ENCODE results near the gene DBNL. TPM values are rescaled to one million over a fixed set of nuclear protein-coding genes. Genes with fewer than 3 reads are reported as not detected.

The DBNL gene
- total RNA-seq, 2 experiments from 2014 or later, result 88.5 to 90.6 TPM

DNA sequence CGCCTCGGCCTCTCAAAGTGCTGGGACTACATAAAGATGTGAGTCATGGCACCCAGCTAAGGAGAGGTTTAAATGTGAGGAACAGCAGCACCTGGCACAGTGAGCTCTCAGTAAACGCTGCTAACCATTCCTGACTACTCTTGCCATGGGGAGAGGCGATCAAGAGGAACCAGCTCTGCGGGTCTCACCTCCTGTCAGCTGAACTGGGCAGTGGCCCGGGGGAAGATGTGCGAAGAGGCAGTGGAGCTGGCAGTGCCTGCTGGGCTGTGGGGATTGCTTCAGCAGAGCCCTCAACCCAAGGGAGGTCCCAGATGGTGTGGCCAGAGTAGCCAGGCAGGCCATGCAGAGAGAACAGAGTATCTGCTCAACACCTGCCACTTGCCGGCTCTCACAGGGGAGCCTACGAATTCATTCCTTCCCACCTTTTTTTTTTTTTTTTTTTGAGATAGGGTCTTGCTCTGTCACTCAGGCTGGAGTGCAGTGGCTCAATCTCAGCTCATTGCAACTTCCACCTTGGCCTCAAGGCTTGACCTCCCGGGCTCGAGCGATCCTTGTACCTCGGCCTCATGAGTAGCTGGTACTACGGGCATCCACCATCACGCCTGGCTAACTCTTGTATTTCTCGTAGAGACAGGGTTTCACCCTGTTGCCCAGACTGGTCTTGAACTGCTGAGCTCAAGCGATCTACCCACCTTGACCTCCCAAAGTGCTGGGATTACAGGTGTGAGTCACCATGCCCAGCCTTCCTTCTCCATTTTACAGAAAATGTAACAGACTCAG is 31.0 kb downstream of the DBNL start:
- POLR2A ChIA-PET, result interaction anchor here (0.7 kb wide), 1 partner anchor 8 kb away, joined by 3 read pairs; no protein-coding TSS in a partner anchor
- H3K4me3 ChIP-seq (ENCODE audit: low read length), result no peak overlapping the region
- ATAC-seq (ENCODE audit: poor library complexity) (no peak), DNase-seq (peak in 1 of 14 experiments; percentile 8)
- intact Hi-C loops (cut with DNase I, micrococcal nuclease), result no loop called here
- H3K36me3 ChIP-seq (ENCODE audit: insufficient read depth, low read length), result peaks cover 78% of the 10 kb centered on the region
- TF ChIP-seq, protein P1, sequence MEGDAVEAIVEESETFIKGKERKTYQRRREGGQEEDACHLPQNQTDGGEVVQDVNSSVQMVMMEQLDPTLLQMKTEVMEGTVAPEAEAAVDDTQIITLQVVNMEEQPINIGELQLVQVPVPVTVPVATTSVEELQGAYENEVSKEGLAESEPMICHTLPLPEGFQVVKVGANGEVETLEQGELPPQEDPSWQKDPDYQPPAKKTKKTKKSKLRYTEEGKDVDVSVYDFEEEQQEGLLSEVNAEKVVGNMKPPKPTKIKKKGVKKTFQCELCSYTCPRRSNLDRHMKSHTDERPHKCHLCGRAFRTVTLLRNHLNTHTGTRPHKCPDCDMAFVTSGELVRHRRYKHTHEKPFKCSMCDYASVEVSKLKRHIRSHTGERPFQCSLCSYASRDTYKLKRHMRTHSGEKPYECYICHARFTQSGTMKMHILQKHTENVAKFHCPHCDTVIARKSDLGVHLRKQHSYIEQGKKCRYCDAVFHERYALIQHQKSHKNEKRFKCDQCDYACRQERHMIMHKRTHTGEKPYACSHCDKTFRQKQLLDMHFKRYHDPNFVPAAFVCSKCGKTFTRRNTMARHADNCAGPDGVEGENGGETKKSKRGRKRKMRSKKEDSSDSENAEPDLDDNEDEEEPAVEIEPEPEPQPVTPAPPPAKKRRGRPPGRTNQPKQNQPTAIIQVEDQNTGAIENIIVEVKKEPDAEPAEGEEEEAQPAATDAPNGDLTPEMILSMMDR (IDR thresholded peaks at IDR 0.05), result no peak
- Mint-ChIP-seq H3K36me3 (ENCODE audit: low read depth) (peaks cover 73% of the 10 kb centered on the region), H3K4me1 (ENCODE audit: low read depth) (peaks cover 14% of the 10 kb centered on the region), H3K27me3 (no peaks in the 10 kb centered on the region), H3K9me3 (no peaks in the 10 kb centered on the region), H3K4me3 (no peak overlapping the region), H3K27ac (no peak overlapping the region)
- no peaks in the 10 kb centered on the region for H3K9me3 ChIP-seq (ENCODE audit: control insufficient read depth in 1 of 2, insufficient read depth in 1 of 2, low read length in 2 of 2)
- H3K27me3 ChIP-seq (ENCODE audit: control insufficient read depth in 1 of 2, insufficient read depth in 2 of 2, low read length in 2 of 2), result no peaks in the 10 kb centered on the region
- peaks cover 31% of the 10 kb centered on the region for H3K4me1 ChIP-seq (ENCODE audit: insufficient read depth, low read length)
- H3K27ac ChIP-seq (ENCODE audit: low read depth in 1 of 2, low read length in 2 of 2), result no peak overlapping the region
- CTCF ChIA-PET, result no interaction called here

DNA sequence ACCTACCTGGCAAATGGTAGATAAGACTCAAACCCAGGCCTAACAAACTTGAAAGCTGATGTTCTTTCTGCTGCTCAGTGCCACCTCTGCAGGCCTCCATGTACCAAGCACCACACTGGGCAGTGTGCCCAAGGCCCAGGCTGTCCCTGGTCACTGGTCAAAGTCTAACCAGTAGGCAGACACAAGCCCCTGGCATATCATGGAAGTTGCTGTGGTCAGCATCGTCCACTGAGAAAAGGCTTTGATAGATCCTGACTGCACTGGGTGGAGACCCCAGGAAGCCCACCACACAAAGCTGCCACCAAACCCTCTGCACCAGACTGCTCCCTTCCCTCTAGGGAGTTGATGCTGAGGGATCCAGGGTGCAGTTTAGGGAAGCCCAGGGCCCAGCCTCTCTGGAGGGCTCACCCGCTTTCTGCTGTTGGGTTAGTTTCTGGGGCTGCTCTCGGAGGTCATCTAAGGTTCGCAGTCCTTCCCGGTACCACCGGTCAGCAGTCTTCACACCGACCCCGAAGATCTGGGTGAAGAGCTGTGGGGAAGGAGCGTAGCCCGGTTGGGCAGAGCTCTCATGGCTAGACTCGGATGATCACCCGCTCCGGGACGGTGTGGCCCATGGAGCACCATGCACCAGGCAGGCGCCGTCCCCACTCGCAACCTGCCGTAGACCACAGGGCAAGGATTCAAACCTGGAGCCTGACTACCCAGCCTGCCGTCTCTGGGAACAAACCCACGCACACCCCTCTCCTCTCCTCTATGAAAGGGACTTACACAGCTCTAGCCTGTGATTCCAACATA is 31.8 kb downstream of the DBNL start:
- Mint-ChIP-seq H3K4me3 (no peak overlapping the region), H3K27ac (no peak overlapping the region), H3K27me3 (no peaks in the 10 kb centered on the region), H3K9me3 (no peaks in the 10 kb centered on the region), H3K36me3 (ENCODE audit: low read depth) (peaks cover 76% of the 10 kb centered on the region), H3K4me1 (ENCODE audit: low read depth) (peaks cover 22% of the 10 kb centered on the region)
- DNase-seq (peak in 1 of 14 experiments; percentile 7), ATAC-seq (ENCODE audit: poor library complexity) (no peak)
- Histone ChIP-seq H3K36me3 (ENCODE audit: insufficient read depth, low read length) (peaks cover 81% of the 10 kb centered on the region), H3K4me3 (ENCODE audit: low read length) (no peak overlapping the region), H3K27ac (ENCODE audit: low read depth in 1 of 2, low read length in 2 of 2) (no peak overlapping the region), H3K9me3 (ENCODE audit: control insufficient read depth in 1 of 2, insufficient read depth in 1 of 2, low read length in 2 of 2) (no peaks in the 10 kb centered on the region), H3K4me1 (ENCODE audit: insufficient read depth, low read length) (peaks cover 39% of the 10 kb centered on the region), H3K27me3 (ENCODE audit: control insufficient read depth in 1 of 2, insufficient read depth in 2 of 2, low read length in 2 of 2) (no peaks in the 10 kb centered on the region)
- intact Hi-C loops (cut with DNase I, micrococcal nuclease), result no loop called here
- TF ChIP-seq, protein P1 (IDR thresholded peaks at IDR 0.05), result no peak
- ChIA-PET CTCF (no interaction called here), POLR2A (no interaction called here)

DNA sequence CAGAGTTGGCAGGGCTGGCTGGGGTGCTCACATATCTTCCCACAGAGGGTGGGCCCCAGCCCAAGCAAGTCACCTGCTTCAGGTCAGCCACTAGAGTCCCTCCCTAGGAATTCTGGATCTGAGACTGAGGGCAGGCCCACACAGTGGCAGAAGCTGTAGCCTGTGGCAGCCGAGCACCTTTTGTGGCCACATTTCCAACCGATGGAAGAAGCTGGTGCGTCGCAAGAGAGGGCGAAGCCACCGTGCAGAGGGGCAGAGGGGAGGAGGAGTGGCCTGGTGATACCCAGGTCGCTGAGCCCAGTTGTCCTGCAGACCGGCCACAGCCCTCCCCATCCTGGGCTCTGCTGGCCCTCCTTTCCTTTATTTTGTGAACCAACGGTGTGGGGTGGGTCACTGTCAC is 32.6 kb downstream of the DBNL start:
- no peaks in the 10 kb centered on the region for H3K27me3 ChIP-seq (ENCODE audit: control insufficient read depth in 1 of 2, insufficient read depth in 2 of 2, low read length in 2 of 2)
- no peaks in the 10 kb centered on the region for H3K9me3 ChIP-seq (ENCODE audit: control insufficient read depth in 1 of 2, insufficient read depth in 1 of 2, low read length in 2 of 2)
- H3K27me3 Mint-ChIP-seq, result no peaks in the 10 kb centered on the region
- peaks cover 77% of the 10 kb centered on the region for H3K36me3 Mint-ChIP-seq (ENCODE audit: low read depth)
- H3K4me3 Mint-ChIP-seq, result no peak overlapping the region
- H3K9me3 Mint-ChIP-seq, result no peaks in the 10 kb centered on the region
- ATAC-seq (ENCODE audit: poor library complexity) (no peak), DNase-seq (peak in 1 of 14 experiments; percentile 6)
- no peak overlapping the region for H3K27ac ChIP-seq (ENCODE audit: low read depth in 1 of 2, low read length in 2 of 2)
- CTCF ChIA-PET, result no interaction called here
- peaks cover 28% of the 10 kb centered on the region for H3K4me1 Mint-ChIP-seq (ENCODE audit: low read depth)
- H3K4me3 ChIP-seq (ENCODE audit: low read length), result no peak overlapping the region
- POLR2A ChIA-PET, result no interaction called here
- intact Hi-C loops (cut with DNase I, micrococcal nuclease), result no loop called here
- H3K27ac Mint-ChIP-seq, result no peak overlapping the region
- H3K36me3 ChIP-seq (ENCODE audit: insufficient read depth, low read length), result peaks cover 81% of the 10 kb centered on the region
- H3K4me1 ChIP-seq (ENCODE audit: insufficient read depth, low read length), result peaks cover 46% of the 10 kb centered on the region
- TF ChIP-seq, protein P1 (IDR thresholded peaks at IDR 0.05), result no peak
